Stimulated activated CD4-positive, alpha-beta T cell treated with anti-CD3 and anti-CD28 coated beads, Interleukin-1b, Interleukin-23, amount 100 ng/mL, for 1 hour (primary cell): ENCODE data around the gene CALR3.

ENCODE experiments used
- DNase-seq, 2 donors: peaks; one replicate each; pipeline ENCODE4 v3.0.0-alpha.2; 2020; ENCODE audit warnings: low read depth in 2 of 2

CALR3 gene

DNA sequence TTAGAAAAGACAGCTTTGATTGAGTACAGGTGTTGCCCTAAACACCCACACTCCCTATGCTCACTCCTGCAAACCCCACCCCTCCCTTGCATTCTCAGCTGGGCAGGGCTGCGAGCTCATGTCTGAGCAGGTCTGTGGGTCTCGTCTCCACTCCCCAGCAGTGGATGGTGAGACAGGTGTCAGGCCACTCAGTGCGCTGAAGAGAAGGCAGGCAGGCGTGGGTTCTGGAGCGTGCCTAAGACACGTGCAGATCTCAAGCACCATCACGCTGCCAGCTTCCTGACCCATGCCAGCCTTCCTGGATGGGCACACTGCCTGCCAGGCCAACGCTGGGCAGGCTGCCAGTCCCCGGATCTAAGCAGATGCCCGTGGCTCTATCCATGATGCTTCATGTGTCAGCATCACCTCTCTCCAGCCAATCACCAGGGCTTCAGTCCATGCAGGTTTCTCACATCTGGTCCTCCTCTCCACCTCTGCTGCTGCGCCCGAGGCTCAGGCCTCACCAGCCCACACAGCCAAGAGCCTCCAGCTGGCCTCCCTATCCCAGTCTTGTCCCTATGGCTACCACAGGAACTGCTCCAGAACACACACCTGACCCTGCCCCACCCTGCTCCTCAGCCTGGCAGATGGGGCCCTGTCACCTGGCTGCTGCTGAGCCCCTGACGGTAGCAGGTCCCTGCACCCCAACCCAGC, 66.8 kb downstream of the CALR3 start:
- no peak for DNase-seq
